Measurements from ENCODE around the gene HOMER2. TPM values are rescaled to one million over a fixed set of nuclear protein-coding genes. Genes with fewer than 3 reads are reported as not detected.
A peak's percentile ranks its signal among the peaks of the same experiment; 100 is the strongest.

Gene HOMER2
- total and polyA plus RNA-seq, 2 of the 4 experiments (the other 2 are of a cell fraction) = 0.54 to 0.79 TPM

- H3K4me3 ChIP-seq (ENCODE audit: insufficient read depth, low read depth, low read length) = peak overlapping the region; percentile 88
- POLR2A ChIA-PET (ENCODE audit: unreplicated experiment) = no interaction called here
- peaks cover 16 to 30% of the 10 kb centered on the region in 2 experiments for H3K79me1 ChIP-seq (ENCODE audit: low read depth in 1 of 2, low read length in 2 of 2)
- no peak overlapping the region for H2BK15ac ChIP-seq (ENCODE audit: low read depth, low read length)
- dilution Hi-C loops (cut with HindIII; ENCODE audit: low sequenced_read_pairs, unreplicated experiment) (no loop called here), in situ Hi-C loops (cut with MboI; ENCODE audit: low sequenced_read_pairs) (loop anchor here (10.0 kb wide), 1 partner anchor 56 kb away; no protein-coding TSS in a partner anchor), intact Hi-C loops (cut with micrococcal nuclease) (loop anchor here (5.0 kb wide), 1 partner anchor 191 kb away; no protein-coding TSS in a partner anchor)
- no peaks in the 10 kb centered on the region for H3K9me3 ChIP-seq (ENCODE audit: control insufficient read depth, insufficient read depth, low read length)
- no peak for TF ChIP-seq RFX5 (IDR thresholded peaks at IDR 0.05; ENCODE audit: low read depth, low read length)
- no peak for TF ChIP-seq FOS (IDR thresholded peaks at IDR 0.05; ENCODE audit: low read depth, low read length)
- no peak for TF ChIP-seq CTCF (conservative IDR thresholded peaks at IDR 0.05; ENCODE audit: low read depth, low read length)
- no peak for TF ChIP-seq POLR2A (IDR thresholded peaks at IDR 0.05; ENCODE audit: low read depth, low read length)
- TF ChIP-seq SMC3 (IDR thresholded peaks at IDR 0.05; ENCODE audit: low read depth, low read length) = no peak
- no peak for TF ChIP-seq CEBPB (IDR thresholded peaks at IDR 0.05; ENCODE audit: low read depth, low read length)
- no peak for TF ChIP-seq MAZ (IDR thresholded peaks at IDR 0.05; ENCODE audit: borderline replicate concordance, low read depth, low read length)
- TF ChIP-seq USF2 (IDR thresholded peaks at IDR 0.05; ENCODE audit: low read depth, low read length) = no peak
- TF ChIP-seq MXI1 (IDR thresholded peaks at IDR 0.05; ENCODE audit: borderline replicate concordance, low read depth, low read length) = no peak
- no peak for TF ChIP-seq NFE2L2 (IDR thresholded peaks at IDR 0.05; ENCODE audit: low read depth, low read length)
- TF ChIP-seq CHD1 (IDR thresholded peaks at IDR 0.05; ENCODE audit: low read depth, low read length) = no peak
- no peak for TF ChIP-seq ELK1 (IDR thresholded peaks at IDR 0.05; ENCODE audit: borderline replicate concordance, low read depth, low read length)
- no peak for TF ChIP-seq RCOR1 (IDR thresholded peaks at IDR 0.05; ENCODE audit: insufficient replicate concordance, low read length)
- no peak for TF ChIP-seq RAD21 (IDR thresholded peaks at IDR 0.05; ENCODE audit: low read length)
- TF ChIP-seq MAFK (IDR thresholded peaks at IDR 0.05; ENCODE audit: low read depth, low read length) = no peak
- H4K91ac ChIP-seq (ENCODE audit: insufficient read depth, low read depth, low read length) = no peak overlapping the region
- H3K9ac ChIP-seq (ENCODE audit: low read depth, low read length) = peak overlapping the region; percentile 86
- peak overlapping the region; percentile 54; the same call in 1 of the 2 replicates for H2BK120ac ChIP-seq (ENCODE audit: low read depth, low read length)
- H3K4ac ChIP-seq (ENCODE audit: low read depth, low read length) = peak overlapping the region; percentile 69; the same call in 1 of the 2 replicates
- no peak overlapping the region for H2AFZ ChIP-seq (replicated peaks; ENCODE audit: low read length, poor library complexity)
- H2BK5ac ChIP-seq (ENCODE audit: low read depth, low read length, poor library complexity, severe bottlenecking) = peak overlapping the region; percentile 96
- peak overlapping the region; percentile 81; the same call in 1 of the 2 replicates for H3K14ac ChIP-seq (replicated peaks; ENCODE audit: low read depth, low read length)
- WGBS, 2 experiments (ENCODE audit: extremely low coverage in 2 of 2, insufficient read length in 1 of 2) = no CpG with 5 or more reads among the region's 6 CpGs
- H3K9me1 ChIP-seq (ENCODE audit: insufficient read depth, low read length) = 0 out of 2 replicates have a peak, but pooled peaks cover 5% of the 10 kb centered on the region
- BruUV-seq (replicated peaks) = TSS peak; percentile 36
- H3K56ac ChIP-seq (ENCODE audit: extremely low read depth, insufficient read depth, low read length) = peak overlapping the region; percentile 72
- H2BK20ac ChIP-seq (ENCODE audit: low read depth, low read length) = no peak overlapping the region
- peak overlapping the region; percentile 92 for H3K4me2 ChIP-seq (ENCODE audit: low read depth, low read length)
- CTCF ChIA-PET = interaction anchor here (1.6 kb wide), 1 partner anchor 14 kb away, joined by 3 read pairs; no protein-coding TSS in a partner anchor
- no peaks in the 10 kb centered on the region for H3K4me1 ChIP-seq (ENCODE audit: control insufficient read depth, insufficient read depth, low read length)
- peak overlapping the region; percentile 49; the same call in 1 of the 2 replicates for H4K5ac ChIP-seq (ENCODE audit: low read depth, low read length)
- H3K36me3 ChIP-seq (ENCODE audit: control insufficient read depth, insufficient read depth, low read length) = peaks cover 11% of the 10 kb centered on the region
- peak overlapping the region in 1 of 2 experiments; percentile 44; a peak in 3 of 4 replicates for H4K8ac ChIP-seq (ENCODE audit: low read depth in 2 of 2, low read length in 2 of 2)
- peak overlapping the region; percentile 92 for H3K27ac ChIP-seq (ENCODE audit: insufficient read depth, low read length)
- ATAC-seq (ENCODE audit: low read depth) (no peak), DNase-seq (no peak)
- no peaks in the 10 kb centered on the region for H3K27me3 ChIP-seq (ENCODE audit: control insufficient read depth, insufficient read depth, low read length)
- H2AK9ac ChIP-seq (replicated peaks; ENCODE audit: low read depth, low read length, poor library complexity) = no peak overlapping the region
- peak overlapping the region; percentile 20; the same call in 1 of the 2 replicates for H2AK5ac ChIP-seq (ENCODE audit: low read depth, low read length)
- H3K18ac ChIP-seq (ENCODE audit: low read depth, low read length) = peak overlapping the region; percentile 66; the same call in 1 of the 2 replicates
- peak overlapping the region; percentile 88; the same call in 1 of the 2 replicates for H3K23ac ChIP-seq (ENCODE audit: low read depth, low read length)
- H4K20me1 ChIP-seq (ENCODE audit: insufficient read depth, low read length) = peaks cover 7% of the 10 kb centered on the region; the same call in 1 of the 2 replicates
Observed at GRCh38 chr15:82810890-82811426, 141.6 kb downstream of the HOMER2 start.
